GM18507 (cell line): Measurements from ENCODE around the gene ZDHHC22.

ENCODE experiments used
- DNase-seq: peaks from one replicate; pipeline ENCODE4 v3.0.0; 2011; ENCODE audit warnings: low read depth; ENCODE audit not compliant: insufficient read length; ENCODE audit errors: extremely low spot score
- FAIRE-seq: peaks from 2 replicates; lab custom pipeline; 2011; peaks lifted over from hg19 to GRCh38; lab: Jason Lieb, UNC

The ZDHHC22 gene

DNA sequence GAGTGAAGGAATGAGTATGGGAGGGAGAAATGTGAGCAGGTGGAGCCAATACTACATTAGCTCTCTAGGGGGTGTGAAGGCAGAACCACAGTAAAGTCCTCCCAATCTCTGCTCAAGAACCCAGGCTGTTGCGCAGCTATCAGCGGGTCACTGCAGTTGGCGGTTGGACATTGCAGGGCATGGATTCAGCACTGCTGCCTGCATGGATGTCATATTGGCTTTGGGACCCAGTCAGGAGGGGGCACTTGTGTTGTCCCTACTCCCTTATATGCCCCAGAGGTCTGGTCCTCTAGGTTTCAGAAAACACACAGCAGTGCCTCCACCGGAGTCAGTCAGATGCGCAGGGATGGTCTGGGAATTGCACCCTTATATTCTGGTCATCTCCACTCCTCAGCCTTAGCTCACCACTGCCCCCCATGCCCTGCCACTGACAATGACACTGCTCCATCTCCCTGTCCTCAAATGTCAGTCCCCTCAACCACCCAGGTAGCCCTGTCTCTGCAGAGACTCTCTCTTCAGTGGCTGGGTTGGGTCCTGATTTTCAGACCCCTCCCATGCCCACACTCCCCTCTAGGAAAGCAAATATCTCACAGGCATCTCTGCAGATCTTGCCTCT, 9.6 kb downstream of the ZDHHC22 start:
- no peak for FAIRE-seq
- DNase-seq: no peak

DNA sequence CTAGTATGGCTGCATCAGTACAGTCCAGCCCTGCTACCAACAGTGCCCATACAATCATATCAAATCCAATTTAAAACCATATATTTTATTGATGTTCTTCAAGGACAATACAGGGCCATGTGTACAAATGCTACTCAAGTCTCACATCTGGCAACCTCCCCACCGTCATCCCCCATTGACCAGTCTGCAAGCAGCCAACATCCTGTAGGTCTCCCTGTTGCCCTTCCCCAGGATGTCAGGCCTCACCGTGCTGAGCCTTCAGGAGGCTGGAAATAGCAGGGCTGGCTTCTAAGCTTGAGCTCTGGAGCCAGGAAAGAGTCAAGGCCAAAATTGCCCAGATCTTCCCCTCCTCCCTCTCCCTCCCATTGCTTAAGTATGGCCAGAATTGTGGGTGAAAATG, 10.4 kb downstream of the ZDHHC22 start:
- DNase-seq (no peak), FAIRE-seq (no peak)

DNA sequence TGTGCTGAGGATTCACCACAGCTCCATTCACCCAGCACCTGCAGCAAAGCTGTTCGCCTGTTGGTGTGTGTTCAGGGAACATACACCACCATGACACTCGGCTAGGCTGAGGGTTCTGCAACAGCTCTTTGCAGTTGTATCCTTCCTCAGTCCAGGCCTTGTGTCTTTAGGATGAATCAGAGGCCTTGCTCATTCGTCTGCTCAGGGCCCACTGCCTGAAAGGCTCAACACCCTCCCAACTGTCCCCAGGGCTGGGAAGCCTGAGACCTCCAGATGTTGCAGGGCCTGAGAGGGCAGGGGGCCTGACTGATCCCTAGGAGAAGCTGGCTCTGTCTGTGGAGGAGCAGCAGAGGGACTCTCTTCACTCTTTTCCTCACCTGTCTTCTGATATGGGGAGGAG, 11.2 kb downstream of the ZDHHC22 start:
- no peak for FAIRE-seq
- no peak for DNase-seq

GRCh38 chr14:77128414-77128891, 13.1 kb downstream of the ZDHHC22 start:
- no peak for DNase-seq
- FAIRE-seq: no peak

GRCh38 chr14:77126461-77126990, 15.1 kb downstream of the ZDHHC22 start:
- no peak for FAIRE-seq

DNA sequence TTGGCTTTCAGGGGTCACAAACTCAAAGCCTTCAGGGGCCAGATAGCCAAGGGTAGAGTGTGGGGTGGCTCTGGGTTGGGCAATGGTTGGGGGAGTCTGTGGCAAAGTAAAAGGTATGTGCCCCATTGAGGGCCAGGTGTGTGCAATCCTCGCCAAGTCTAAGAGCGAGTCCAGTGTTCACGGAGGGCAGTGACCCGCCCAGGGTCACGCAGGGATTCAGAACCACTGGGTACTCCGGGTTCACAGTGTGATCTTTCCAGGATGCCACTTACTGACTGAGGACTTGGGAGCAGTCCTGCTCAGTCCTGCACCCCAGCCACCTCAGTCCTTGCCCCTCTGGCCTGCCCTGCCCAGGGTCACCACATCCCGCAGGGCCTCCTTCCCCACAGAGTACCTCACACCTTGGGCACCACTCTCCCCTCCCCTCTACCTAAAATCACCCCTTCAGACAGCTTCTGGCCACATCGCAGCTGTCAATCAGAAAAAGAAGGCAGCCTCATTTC, 15.7 kb downstream of the ZDHHC22 start:
- no peak for DNase-seq
- no peak for FAIRE-seq

More at GRCh38 chr14:77126461-77126990, 15.1 kb downstream of the ZDHHC22 start:
- no peak for DNase-seq

DNA sequence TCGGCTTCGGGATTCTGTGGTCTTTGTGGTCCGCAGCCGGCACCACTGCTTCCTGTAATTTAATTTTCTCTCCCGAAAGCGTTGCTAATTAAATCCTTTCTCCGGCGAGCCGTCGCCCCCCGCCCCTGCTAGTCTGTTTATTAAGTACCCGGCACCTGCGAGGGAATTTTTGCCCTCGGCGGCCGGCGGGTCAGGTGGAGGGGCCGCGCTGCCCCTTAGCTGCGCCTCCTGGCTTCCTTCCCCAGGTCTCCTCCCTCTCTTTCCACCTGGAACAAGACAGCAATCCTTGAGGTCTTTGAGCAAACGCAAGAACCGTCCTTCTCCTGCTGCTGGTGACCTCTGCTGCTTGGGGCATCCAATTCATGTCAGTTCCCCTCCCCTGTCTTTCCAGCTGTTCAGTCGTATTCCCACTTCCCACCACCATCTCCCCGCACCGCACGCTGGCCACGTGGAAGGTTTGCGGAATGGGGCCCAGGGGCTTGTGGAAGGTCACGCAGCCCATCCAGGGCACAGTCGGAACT, 16.2 kb downstream of the ZDHHC22 start:
- FAIRE-seq: no peak
- DNase-seq: no peak

DNA sequence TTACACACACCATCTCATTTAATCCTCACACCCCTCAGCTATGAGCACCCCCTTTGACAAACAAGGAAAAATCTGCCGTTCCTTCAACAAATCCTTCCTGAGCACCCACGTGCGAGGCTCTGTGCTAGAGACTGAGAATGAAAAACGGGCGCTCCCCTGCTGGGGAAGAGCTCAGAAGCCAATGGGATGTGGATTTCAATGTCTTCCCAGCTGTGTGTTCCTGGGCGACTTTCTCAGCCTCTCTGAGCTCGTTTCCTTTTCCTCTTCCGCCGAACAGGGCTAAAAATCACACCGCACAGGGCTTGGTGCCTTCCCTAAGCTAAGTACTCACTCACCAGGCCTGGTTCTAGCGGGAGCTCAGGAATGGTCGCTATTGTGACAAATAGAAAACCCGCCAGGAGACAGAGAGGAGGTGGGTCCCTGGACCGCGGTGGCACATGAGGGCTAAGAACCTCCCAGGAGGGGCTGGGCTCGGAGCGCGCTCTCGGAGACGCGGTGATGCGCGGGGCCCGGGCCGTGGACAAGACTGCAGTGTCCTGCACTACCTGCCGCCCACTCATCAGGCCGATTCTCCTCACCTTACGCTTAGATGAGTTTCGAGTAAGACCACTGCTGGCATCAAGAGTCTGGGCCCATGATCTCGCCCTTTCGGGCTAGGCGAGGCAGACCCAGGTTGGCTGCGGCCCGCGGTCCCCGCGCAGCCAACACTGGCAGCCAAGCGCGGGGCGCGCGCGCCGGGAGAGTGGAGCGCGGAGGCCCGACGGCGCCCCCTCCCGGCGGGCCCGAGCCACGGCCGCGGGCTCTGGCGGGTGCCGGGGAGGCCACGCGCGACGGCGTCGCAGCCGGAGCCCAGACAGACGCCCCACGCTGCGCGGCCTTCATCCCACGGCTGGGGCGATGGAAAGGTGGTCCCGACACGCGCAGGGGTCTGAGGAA, 17.0 kb downstream of the ZDHHC22 start:
- no peak for DNase-seq
- peak; percentile 33 for FAIRE-seq

- DNase-seq (no peak), FAIRE-seq (no peak)
Observed at GRCh38 chr14:77123381-77124325, 17.9 kb downstream of the ZDHHC22 start.

GRCh38 chr14:77122526-77123125, 19.0 kb downstream of the ZDHHC22 start:
- no peak for FAIRE-seq
- no peak for DNase-seq

- peak; percentile 100 for FAIRE-seq
Observed at GRCh38 chr14:77120771-77121743, 20.5 kb downstream of the ZDHHC22 start.

GRCh38 chr14:77119851-77120250, 21.7 kb downstream of the ZDHHC22 start:
- no peak for FAIRE-seq
- DNase-seq: no peak

More at GRCh38 chr14:77120771-77121743, 20.5 kb downstream of the ZDHHC22 start:
- DNase-seq: peak; percentile 54

DNA sequence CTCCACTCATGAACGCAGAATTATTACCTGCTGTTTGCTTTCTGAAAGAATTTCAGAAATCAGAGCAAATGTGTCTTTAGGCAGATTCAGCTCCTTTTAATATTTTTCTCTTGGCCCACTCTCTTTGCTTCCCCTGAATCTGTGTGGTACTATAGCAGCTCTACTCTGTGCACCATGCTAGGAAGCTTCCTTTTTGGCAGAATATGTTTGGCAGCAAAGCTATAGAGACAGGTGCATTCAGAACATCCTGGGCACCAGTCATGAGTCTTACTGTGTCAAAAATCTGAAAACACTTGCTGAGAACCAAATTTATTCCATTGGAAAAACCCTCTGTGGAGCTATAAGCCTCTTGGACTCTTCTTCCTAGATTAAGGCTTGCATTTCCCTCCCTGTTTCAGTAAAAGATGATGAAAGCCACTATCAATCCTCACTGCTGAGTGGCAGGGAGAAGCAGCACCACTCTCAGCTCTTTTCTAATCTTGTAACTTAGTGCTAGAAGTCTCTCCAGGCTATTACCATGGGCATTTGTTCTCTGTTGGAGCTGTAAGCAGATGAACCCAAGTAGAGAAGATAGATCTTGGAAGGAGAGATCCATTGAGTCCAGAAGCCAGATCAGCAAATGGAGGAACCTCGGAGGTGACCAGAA, 25.3 kb downstream of the ZDHHC22 start:
- DNase-seq: no peak
- FAIRE-seq: no peak

- FAIRE-seq: no peak
Observed at GRCh38 chr14:77114609-77115008, 27.0 kb downstream of the ZDHHC22 start.

DNA sequence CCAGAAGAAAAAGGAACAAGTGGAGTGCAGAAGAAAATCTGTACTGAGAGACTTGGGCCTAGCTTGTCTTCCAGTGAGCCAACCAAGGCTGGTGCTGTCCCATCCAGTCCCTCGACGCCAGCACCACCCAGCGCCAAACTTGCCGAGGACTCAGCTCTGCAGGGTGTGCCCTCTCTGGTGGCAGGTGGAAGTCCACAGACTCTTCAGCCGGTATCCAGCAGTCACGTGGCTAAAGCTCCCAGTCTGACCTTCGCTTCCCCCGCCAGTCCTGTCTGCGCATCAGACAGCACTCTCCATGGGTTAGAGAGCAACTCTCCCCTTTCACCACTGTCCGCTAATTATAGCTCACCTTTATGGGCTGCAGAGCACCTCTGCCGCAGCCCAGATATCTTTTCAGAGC, 27.9 kb downstream of the ZDHHC22 start:
- DNase-seq (no peak), FAIRE-seq (no peak)

More at GRCh38 chr14:77114609-77115008, 27.0 kb downstream of the ZDHHC22 start:
- DNase-seq: no peak

GRCh38 chr14:77111021-77111420, 30.6 kb downstream of the ZDHHC22 start:
- FAIRE-seq (no peak), DNase-seq (no peak)

DNA sequence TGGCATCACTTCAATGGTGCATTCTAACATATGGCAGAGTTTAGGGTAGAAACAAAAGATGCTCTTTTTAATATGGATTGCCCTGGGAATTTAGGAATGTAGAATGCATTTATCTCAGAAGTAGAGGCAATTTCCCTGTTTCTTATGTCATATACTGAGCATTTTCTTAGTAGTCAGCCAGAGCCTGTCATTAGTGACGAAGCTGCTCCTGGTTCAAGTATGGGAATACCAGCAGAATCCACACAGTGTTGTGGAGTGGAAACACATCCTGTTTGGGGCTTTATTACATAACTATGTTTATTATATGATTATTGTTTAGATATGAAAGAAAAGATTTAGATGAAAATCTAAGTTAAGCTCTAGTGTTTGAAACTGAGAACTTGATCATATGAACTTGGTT, 31.3 kb downstream of the ZDHHC22 start:
- FAIRE-seq (no peak), DNase-seq (no peak)
